Neuron (in vitro differentiated cells): ENCODE measurements around the gene C10orf90.

Experiments used
- H2AFZ ChIP-seq: one replicate; pipeline ENCODE4 v1.6.1; 2013; ENCODE audit warnings: low read depth, mild to moderate bottlenecking, inconsistent platforms, low read length, moderate library complexity
- H3K27me3 ChIP-seq: one replicate; pipeline ENCODE4 v1.6.1; 2013; ENCODE audit warnings: low read length; ENCODE audit not compliant: insufficient read depth
- H3K36me3 ChIP-seq: one replicate; pipeline ENCODE4 v1.6.1; 2013; ENCODE audit warnings: low read length; ENCODE audit not compliant: insufficient read depth
- H3K4me1 ChIP-seq: one replicate; pipeline ENCODE4 v1.6.1; 2013; ENCODE audit warnings: low read length; ENCODE audit not compliant: insufficient read depth
- H3K4me3 ChIP-seq: 2 replicates; pipeline ENCODE4 v1.5.1; 2013; ENCODE audit warnings: mild to moderate bottlenecking, low read length, moderate library complexity
- H3K9me3 ChIP-seq: one replicate; pipeline ENCODE4 v1.6.1; 2013; ENCODE audit warnings: low read length

The C10orf90 gene

DNA sequence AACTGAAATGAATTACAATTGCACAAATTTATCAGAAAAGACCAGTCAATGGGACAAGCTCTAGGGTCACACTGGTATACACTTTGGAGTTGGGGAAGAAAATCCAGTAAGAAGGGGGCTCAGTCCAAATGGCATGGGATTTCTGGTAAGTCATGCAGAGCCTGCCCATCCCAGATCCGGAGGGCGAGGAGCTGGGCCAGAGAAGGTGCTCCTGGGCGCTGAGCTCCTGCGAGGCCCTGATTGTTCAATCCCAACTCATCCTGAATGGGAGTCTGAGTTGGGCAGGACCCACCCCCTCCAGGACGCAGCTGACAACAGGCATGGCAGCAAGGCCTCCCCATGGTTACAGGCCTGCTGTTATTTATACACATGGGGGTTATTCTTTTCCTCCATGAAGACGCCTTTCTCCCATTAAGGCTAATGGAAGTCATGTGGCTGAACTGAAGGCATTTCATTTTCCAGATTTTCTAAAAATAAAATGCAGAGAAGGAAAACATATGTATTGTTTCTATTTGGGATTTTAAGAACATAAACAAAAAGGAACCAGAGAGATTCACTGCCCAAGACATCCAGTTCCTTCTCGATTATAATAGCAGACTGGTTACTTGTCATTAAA, 191.1 kb downstream of the C10orf90 start:
- Histone ChIP-seq H2AFZ (no peak overlapping the region), H3K27me3 (no peaks in the 10 kb centered on the region), H3K36me3 (no peaks in the 10 kb centered on the region), H3K4me1 (no peaks in the 10 kb centered on the region), H3K4me3 (no peak overlapping the region), H3K9me3 (no peaks in the 10 kb centered on the region)

DNA sequence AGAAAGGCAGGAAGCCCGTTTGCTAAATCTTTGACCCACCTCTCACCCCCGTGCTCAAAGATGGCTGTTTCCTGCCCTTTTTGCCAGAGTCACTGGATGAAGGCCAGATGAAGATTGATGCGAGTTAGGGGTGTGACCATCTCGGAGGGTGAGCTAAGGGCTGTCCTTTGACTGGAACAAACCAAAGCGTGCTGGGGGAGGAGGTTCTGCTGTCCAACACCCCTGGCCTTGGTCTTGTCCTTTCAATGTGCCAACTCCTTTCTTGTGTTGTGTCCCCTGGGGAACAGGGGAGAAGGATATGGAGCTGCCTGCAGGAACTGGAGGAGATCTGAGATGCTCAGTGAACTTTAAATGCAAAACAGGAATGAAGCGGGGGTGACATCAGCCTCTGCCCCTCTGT, 191.9 kb downstream of the C10orf90 start:
- H2AFZ ChIP-seq = no peak overlapping the region
- H3K36me3 ChIP-seq = no peaks in the 10 kb centered on the region
- no peaks in the 10 kb centered on the region for H3K27me3 ChIP-seq
- no peak overlapping the region for H3K4me3 ChIP-seq
- H3K9me3 ChIP-seq = no peaks in the 10 kb centered on the region
- H3K4me1 ChIP-seq = no peaks in the 10 kb centered on the region

DNA sequence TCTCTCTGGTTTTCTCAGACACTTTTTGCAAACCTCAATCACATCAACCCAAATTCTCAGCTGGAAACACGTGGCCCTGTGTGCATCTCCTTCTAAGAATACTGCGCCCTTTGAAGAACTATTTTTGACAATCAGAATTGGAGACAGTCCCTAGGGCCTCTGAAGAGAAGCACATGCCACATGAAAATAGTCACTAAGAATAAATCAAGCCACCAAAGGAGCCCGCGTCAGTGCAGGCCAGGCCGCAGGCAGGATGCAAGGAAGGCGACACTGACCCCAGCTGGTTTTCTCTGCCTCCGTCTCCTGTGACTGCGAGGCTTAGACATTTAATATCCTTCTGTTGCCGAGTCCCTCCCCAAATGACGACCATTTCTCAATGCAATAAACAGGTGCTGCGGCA, 194.2 kb downstream of the C10orf90 start:
- Histone ChIP-seq H3K9me3 (no peaks in the 10 kb centered on the region), H3K27me3 (no peaks in the 10 kb centered on the region), H2AFZ (no peak overlapping the region), H3K4me3 (no peak overlapping the region), H3K36me3 (no peaks in the 10 kb centered on the region), H3K4me1 (no peaks in the 10 kb centered on the region)

DNA sequence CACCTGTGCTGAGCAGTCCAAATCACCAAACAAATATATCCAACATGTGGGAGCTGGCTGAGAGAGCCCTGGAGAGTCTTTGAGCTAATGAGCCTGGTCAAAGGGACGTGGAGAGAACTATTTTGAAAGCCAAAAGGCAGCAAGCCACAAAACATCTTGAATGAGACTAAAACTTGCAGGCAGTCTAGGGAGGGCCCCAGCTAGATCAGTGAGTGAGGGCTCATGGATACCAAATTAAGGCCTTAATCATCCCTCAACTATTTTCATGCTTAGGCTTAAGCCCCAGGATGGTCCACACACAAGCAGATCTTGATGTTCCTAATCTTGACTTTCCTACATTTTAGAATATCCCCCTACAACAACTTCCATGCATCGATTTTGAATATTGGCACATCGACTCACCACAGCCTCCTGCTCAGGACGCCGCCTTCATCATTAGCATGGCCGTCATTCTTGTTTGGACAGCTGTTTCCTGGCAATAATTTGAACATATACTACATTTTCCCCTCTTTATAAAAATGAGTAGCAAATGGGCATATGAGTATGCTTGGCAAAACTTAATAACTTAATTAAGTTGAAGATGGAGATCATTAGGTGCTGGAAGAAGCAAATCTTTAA, 195.3 kb downstream of the C10orf90 start:
- no peaks in the 10 kb centered on the region for H3K27me3 ChIP-seq
- no peaks in the 10 kb centered on the region for H3K9me3 ChIP-seq
- H3K36me3 ChIP-seq = no peaks in the 10 kb centered on the region
- no peak overlapping the region for H3K4me3 ChIP-seq
- H2AFZ ChIP-seq = no peak overlapping the region
- H3K4me1 ChIP-seq = no peaks in the 10 kb centered on the region

DNA sequence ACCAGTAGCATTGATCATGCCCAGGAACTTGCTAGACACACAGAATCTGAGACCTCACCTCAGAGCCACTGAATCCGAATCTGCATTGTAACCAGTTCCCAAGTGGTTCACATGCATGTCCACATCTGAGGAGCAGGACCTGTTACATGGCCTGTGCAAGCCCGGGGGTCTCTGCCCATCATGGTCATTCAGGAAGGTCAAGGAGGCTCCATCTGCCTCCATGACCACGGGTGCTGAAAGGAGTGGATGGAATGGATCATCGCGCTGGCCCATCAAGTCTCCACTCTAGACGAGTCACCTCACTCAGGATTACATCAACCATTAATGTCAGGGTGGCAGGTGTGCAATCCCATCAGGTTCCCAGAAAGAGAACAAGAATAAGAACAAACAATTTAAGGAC, 196.5 kb downstream of the C10orf90 start:
- Histone ChIP-seq H3K36me3 (no peaks in the 10 kb centered on the region), H3K4me3 (no peak overlapping the region), H2AFZ (no peak overlapping the region), H3K27me3 (no peaks in the 10 kb centered on the region), H3K9me3 (no peaks in the 10 kb centered on the region), H3K4me1 (no peaks in the 10 kb centered on the region)

DNA sequence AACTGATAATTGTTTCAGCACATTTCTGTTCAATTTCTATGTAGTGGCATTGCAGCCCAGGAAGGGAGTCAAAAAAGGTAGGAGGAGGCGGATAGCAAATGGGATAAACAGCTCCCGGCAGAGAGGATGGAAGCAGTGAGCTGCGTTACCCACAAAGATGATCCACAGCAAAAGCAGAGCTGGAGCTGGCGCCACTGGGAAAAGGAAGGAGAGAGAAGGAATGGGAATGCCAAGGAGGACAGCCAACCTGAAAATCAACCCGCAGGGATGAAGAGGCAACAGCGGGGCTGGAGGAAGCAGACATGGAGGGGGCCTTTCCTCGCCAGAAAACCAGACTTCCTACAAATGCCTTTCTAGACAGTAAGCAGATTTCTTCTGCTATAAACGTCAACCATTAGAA, 199.5 kb downstream of the C10orf90 start:
- no peak overlapping the region for H2AFZ ChIP-seq
- no peaks in the 10 kb centered on the region for H3K9me3 ChIP-seq
- H3K27me3 ChIP-seq = no peaks in the 10 kb centered on the region
- H3K36me3 ChIP-seq = no peaks in the 10 kb centered on the region
- H3K4me3 ChIP-seq = no peak overlapping the region
- no peaks in the 10 kb centered on the region for H3K4me1 ChIP-seq

DNA sequence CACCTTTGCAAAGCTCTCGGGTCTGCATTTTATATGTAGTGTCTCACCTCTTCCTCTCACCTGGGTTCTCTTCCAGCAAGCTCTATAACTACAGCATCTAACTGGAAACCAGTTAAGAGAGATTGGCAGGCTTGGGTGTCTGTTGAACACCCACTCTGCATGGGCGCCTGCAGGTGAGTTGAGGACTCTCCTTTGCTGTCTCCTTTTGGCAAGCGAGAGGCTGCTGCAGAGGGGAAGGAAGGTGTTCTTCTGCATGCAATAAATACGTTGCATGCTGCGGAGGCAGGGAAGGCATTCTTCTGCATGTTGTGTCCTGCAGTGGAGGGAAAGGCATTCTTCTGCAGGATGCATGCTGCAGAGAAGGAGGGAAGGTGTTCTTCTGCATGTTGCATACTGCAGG, 200.8 kb downstream of the C10orf90 start:
- Histone ChIP-seq H2AFZ (no peak overlapping the region), H3K4me3 (no peak overlapping the region), H3K27me3 (no peaks in the 10 kb centered on the region), H3K36me3 (no peaks in the 10 kb centered on the region), H3K9me3 (no peaks in the 10 kb centered on the region), H3K4me1 (no peaks in the 10 kb centered on the region)

DNA sequence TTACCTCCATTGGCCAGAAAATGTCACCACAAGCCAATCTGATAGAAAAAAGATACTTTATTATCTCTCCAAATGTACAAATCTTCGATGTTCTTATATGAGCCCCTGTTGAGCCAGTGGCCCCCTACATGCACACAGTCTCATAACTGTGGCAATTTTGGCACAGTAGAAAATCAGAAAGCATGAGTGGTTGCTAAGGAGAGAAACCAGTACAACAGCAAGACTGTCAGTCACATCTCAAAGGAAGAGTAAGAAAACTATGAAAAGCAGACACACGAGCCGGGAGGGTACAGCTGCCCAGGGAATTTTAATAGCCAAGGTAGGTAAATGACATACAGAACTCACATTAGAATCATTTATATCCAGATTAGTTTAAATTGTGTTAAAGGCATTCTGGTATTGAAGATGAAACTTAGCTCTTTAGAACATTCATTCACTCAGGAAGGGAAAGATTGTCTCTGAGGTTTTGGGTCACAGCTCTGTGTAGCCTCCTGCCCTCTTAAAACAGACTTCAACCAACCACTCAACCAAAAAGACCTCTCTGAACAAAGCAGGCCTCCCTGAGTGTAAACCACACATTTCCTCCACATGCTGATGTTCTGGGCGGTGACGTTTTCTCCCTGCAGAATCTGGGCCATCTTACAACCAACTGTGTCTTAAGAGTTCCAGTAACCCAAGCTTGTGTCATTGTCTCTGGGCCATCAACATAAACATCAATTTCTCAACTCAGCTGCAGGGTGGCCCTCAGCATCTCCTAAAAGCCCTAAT, 201.4 kb downstream of the C10orf90 start:
- H3K36me3 ChIP-seq = no peaks in the 10 kb centered on the region
- H3K4me1 ChIP-seq = no peaks in the 10 kb centered on the region
- no peaks in the 10 kb centered on the region for H3K9me3 ChIP-seq
- H3K4me3 ChIP-seq = no peak overlapping the region
- no peak overlapping the region for H2AFZ ChIP-seq
- peaks cover 2% of the 10 kb centered on the region for H3K27me3 ChIP-seq

DNA sequence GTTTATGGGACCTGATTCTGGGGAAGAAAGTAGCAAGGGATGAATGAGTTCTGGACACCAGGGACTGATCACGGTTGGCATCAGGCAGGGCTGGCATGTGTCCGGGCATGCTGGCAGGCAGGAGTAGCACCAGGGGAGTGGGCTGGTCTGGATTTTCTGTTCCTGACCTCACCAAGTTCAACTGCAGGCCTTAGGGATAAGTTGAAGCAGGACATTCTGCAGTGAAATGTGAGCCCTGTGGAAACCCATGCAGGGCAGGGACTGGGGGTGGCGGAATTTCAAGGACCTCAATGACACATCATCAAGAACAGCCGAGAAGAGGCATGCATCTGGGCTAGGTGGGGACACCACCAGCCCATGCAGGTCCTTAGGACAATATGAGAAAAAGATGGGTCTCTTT, 202.0 kb downstream of the C10orf90 start:
- Histone ChIP-seq H3K4me3 (no peak overlapping the region), H3K36me3 (no peaks in the 10 kb centered on the region), H3K4me1 (no peaks in the 10 kb centered on the region), H3K27me3 (peaks cover 2% of the 10 kb centered on the region), H2AFZ (no peak overlapping the region), H3K9me3 (no peaks in the 10 kb centered on the region)

DNA sequence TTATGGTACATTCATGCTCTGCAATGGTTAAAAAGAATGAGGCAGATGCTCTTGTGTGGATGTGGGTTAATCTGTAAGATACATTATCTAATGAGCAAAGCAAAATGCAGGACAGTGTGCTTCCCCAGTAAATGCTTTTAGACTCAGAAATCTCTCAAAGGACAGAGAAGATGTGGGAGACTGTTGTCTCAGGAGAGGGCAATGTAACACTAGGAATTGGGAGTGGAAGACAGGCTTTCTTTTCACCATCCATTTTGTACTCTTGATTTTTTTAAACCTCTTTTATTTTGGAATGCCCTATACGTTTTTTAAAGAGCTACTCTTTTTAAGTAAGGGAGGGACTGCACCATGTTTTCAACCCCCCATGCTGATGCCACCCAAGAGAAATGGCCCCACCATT, 204.7 kb downstream of the C10orf90 start:
- H3K27me3 ChIP-seq = peaks cover 2% of the 10 kb centered on the region

DNA sequence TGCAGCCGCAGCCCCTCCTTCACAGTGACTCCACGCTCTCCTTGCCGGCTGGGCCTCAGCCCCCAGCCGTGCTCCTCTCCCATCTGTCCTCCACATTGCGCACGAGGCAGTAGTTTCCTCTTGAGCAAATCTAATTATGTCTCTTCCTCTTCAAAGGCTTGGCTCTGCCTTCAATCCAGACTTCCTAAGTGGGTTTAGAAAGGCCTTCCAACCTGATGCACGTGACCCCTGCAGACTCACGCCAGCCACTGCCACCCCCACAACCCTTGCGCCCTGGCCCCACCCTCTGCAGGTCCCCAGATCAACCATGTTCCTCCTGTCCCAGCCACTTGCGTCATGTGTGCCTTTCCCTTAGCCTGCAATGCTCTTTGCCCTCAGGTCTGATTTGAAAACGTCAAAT, 207.2 kb downstream of the C10orf90 start:
- no peak overlapping the region for H3K4me3 ChIP-seq
- H3K36me3 ChIP-seq = no peaks in the 10 kb centered on the region
- H3K9me3 ChIP-seq = no peaks in the 10 kb centered on the region
- no peaks in the 10 kb centered on the region for H3K4me1 ChIP-seq
- H3K27me3 ChIP-seq = peaks cover 2% of the 10 kb centered on the region
- H2AFZ ChIP-seq = no peak overlapping the region

More for the DNA sequence above, 204.7 kb downstream of the C10orf90 start:
- Histone ChIP-seq H3K4me1 (no peaks in the 10 kb centered on the region), H3K36me3 (no peaks in the 10 kb centered on the region), H3K9me3 (no peaks in the 10 kb centered on the region), H3K4me3 (no peak overlapping the region), H2AFZ (no peak overlapping the region)

DNA sequence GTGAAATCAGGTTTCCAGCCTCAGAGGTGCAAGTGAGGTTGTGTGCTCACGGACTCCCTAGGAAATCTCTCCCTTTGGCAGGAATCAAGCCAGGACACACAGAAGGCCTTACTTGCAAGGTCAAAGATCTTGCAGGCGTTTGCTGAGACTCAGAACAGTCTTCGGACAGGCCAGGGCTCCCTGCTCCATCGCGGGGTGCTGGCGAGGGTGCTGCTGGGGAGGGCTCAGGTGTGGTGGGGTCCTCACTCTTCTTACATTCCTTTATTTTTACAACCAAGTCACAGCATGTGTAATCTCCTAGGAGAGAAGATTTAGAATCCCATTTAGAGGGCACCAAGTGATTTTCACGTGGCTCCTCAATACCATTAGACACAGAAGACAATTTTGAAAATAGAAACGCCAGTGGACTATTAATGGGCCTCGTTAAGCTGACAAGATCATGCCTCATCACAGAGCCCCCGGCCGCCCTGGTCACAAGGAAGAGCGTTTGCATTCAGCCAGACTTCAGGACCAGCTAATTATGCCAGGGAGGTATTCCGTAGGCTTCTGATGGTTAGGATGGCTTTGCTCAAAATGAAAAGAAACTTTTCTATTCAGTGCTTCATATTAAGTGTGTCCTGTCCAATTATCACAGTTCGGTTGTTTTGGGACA, 209.1 kb downstream of the C10orf90 start:
- peaks cover 2% of the 10 kb centered on the region for H3K27me3 ChIP-seq
- no peaks in the 10 kb centered on the region for H3K36me3 ChIP-seq
- no peak overlapping the region for H2AFZ ChIP-seq
- H3K9me3 ChIP-seq = no peaks in the 10 kb centered on the region
- H3K4me1 ChIP-seq = no peaks in the 10 kb centered on the region
- H3K4me3 ChIP-seq = no peak overlapping the region

DNA sequence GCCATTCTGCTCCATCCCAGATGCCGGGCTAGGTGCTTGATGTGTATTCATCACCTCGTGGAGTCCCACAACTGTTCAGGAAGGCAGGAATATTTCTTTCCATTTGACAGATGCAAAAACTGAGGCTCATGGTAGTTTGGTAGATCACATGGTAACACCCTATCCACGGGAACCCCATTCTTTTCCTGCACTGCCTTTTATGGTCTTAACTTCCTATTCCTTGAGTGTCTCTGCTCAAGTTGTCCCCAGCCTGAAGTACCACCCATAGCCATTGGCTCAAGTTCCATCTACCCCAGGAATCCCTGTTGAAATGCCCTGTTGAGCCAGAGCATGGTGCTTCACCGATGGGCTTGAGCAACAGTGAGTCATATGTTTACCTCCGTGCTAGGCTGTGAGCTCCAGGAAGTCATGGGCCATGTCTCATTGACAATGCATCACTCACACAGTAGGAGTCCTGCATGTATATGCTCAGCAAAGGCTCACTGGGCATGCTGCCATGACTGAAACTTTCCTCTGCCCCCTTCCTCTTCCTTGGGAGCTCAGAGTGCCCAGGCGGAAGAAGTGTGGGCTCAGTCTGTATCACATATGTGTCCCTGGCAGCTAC, 210.5 kb downstream of the C10orf90 start:
- no peak overlapping the region for H3K4me3 ChIP-seq
- H2AFZ ChIP-seq = no peak overlapping the region
- H3K4me1 ChIP-seq = no peaks in the 10 kb centered on the region
- H3K36me3 ChIP-seq = no peaks in the 10 kb centered on the region
- H3K27me3 ChIP-seq = peaks cover 2% of the 10 kb centered on the region
- H3K9me3 ChIP-seq = no peaks in the 10 kb centered on the region
